ENCODE measurements around the gene POU5F2. TPM values are rescaled to one million over a fixed set of nuclear protein-coding genes. Genes with fewer than 3 reads are reported as not detected.

POU5F2 gene, protein sequence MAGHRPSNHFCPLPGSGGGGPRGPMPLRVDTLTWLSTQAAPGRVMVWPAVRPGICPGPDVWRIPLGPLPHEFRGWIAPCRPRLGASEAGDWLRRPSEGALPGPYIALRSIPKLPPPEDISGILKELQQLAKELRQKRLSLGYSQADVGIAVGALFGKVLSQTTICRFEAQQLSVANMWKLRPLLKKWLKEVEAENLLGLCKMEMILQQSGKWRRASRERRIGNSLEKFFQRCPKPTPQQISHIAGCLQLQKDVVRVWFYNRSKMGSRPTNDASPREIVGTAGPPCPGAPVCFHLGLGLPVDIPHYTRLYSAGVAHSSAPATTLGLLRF
- total RNA-seq (2012; rRNA removed): 1.1 and 1.4 TPM in 2 replicates
- 0.02 TPM in 1 of 2 replicates, not detected in the other for polyA plus RNA-seq (2012; rRNA removed)
- not detected in 2 replicates for polyA plus RNA-seq (2012; cell fraction: cytosol; rRNA removed)
- 0.10 and 0.37 TPM in 2 replicates for polyA plus RNA-seq (2012; cell fraction: nucleus; rRNA removed; ENCODE audit: low replicate concordance)
- percentile 72 among the genes with signal in this experiment for Bru-seq, nascent RNA
- BruChase-seq, experiment 1, labeled RNA remaining after a 6-hour chase: percentile 64 among the genes with signal in this experiment
- BruChase-seq, experiment 2, labeled RNA remaining after a 2-hour chase: percentile 80 among the genes with signal in this experiment
- long read RNA-seq: 0 reads

DNA sequence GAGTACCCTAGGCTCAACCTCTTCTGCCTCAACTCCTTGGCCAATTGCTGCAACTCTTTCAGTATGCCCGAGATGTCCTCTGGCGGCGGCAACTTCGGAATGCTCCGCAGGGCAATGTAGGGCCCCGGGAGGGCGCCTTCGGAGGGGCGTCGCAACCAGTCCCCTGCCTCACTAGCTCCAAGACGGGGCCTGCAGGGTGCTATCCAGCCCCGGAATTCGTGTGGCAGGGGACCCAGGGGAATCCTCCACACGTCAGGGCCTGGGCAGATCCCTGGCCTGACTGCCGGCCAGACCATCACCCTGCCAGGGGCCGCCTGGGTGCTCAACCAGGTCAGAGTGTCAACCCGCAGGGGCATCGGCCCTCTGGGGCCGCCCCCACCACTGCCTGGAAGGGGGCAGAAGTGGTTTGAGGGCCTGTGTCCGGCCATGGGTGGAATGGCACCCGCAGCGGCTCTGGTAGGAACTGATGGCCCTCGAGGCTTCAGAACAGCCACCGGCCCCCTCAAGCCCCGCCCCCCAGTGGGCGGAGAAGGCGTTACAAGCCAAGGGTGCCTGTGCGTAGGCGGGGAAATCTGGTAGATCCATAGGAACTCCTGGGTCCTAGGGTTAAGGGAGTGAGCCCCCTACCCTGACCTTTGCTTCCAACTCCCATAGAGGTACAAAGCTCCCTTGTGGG, at the start of gene POU5F2:
Gene POU5F2 (minus strand): TSS at position 465 of the 676 bp plus-strand sequence. CDS start 37 bp downstream, at position 428.
- Histone ChIP-seq H4K91ac (ENCODE audit: insufficient read depth, low read depth, low read length) (no peak within 1 kb of the TSS), H2BK5ac (ENCODE audit: low read depth, low read length, poor library complexity, severe bottlenecking) (no peak within 1 kb of the TSS), H2AK5ac (ENCODE audit: low read depth, low read length) (no peak within 1 kb of the TSS), H3K27ac (ENCODE audit: insufficient read depth, low read length) (no peak within 1 kb of the TSS), H3K4me3 (ENCODE audit: insufficient read depth, low read depth, low read length) (no peak within 1 kb of the TSS), H3K9ac (ENCODE audit: low read depth, low read length) (no peak within 1 kb of the TSS), H3K56ac (ENCODE audit: extremely low read depth, insufficient read depth, low read length) (no peak within 1 kb of the TSS), H2BK20ac (ENCODE audit: low read depth, low read length) (no peak within 1 kb of the TSS), H4K5ac (ENCODE audit: low read depth, low read length) (no peak within 1 kb of the TSS), H4K20me1 (ENCODE audit: insufficient read depth, low read length) (no peaks in the 10 kb centered on the region), H3K4me2 (ENCODE audit: low read depth, low read length) (no peak within 1 kb of the TSS), H3K4me1 (ENCODE audit: control insufficient read depth, insufficient read depth, low read length) (no peaks in the 10 kb centered on the region), H3K14ac (replicated peaks; ENCODE audit: low read depth, low read length) (no peak within 1 kb of the TSS), H4K8ac (ENCODE audit: low read depth in 2 of 2, low read length in 2 of 2) (no peak within 1 kb of the TSS), H3K23ac (ENCODE audit: low read depth, low read length) (no peak within 1 kb of the TSS), H3K9me3 (ENCODE audit: control insufficient read depth, insufficient read depth, low read length) (no peaks in the 10 kb centered on the region), H2BK120ac (ENCODE audit: low read depth, low read length) (no peak within 1 kb of the TSS), H3K4ac (ENCODE audit: low read depth, low read length) (no peak within 1 kb of the TSS), H3K79me1 (ENCODE audit: low read depth in 1 of 2, low read length in 2 of 2) (no peaks in the 10 kb centered on the region; a peak in 1 of 4 replicates), H3K36me3 (ENCODE audit: control insufficient read depth, insufficient read depth, low read length) (no peaks in the 10 kb centered on the region; the same call in 1 of the 2 replicates), H3K9me1 (ENCODE audit: insufficient read depth, low read length) (no peaks in the 10 kb centered on the region), H3K18ac (ENCODE audit: low read depth, low read length) (no peak within 1 kb of the TSS), H2AK9ac (replicated peaks; ENCODE audit: low read depth, low read length, poor library complexity) (no peak within 1 kb of the TSS), H2AFZ (replicated peaks; ENCODE audit: low read length, poor library complexity) (no peak within 1 kb of the TSS), H2BK15ac (ENCODE audit: low read depth, low read length) (no peak within 1 kb of the TSS), H3K27me3 (ENCODE audit: control insufficient read depth, insufficient read depth, low read length) (no peaks in the 10 kb centered on the region)
- intact Hi-C loops (cut with micrococcal nuclease): no loop called here
- dilution Hi-C loops (cut with HindIII; ENCODE audit: low sequenced_read_pairs, unreplicated experiment): no loop called here
- TF ChIP-seq, protein P1, sequence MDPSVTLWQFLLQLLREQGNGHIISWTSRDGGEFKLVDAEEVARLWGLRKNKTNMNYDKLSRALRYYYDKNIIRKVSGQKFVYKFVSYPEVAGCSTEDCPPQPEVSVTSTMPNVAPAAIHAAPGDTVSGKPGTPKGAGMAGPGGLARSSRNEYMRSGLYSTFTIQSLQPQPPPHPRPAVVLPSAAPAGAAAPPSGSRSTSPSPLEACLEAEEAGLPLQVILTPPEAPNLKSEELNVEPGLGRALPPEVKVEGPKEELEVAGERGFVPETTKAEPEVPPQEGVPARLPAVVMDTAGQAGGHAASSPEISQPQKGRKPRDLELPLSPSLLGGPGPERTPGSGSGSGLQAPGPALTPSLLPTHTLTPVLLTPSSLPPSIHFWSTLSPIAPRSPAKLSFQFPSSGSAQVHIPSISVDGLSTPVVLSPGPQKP (IDR thresholded peaks at IDR 0.05; ENCODE audit: borderline replicate concordance, low read depth, low read length): no peak
- TF ChIP-seq RFX5 (IDR thresholded peaks at IDR 0.05; ENCODE audit: low read depth, low read length): no peak
- no peak for TF ChIP-seq BHLHE40 (IDR thresholded peaks at IDR 0.05; ENCODE audit: low read depth, low read length)
- TF ChIP-seq MAZ (IDR thresholded peaks at IDR 0.05; ENCODE audit: borderline replicate concordance, low read depth, low read length): no peak
- no peak for TF ChIP-seq RCOR1 (IDR thresholded peaks at IDR 0.05; ENCODE audit: insufficient replicate concordance, low read length)
- TF ChIP-seq POLR2A (IDR thresholded peaks at IDR 0.05; ENCODE audit: low read depth, low read length): no peak
- TF ChIP-seq FOS (IDR thresholded peaks at IDR 0.05; ENCODE audit: low read depth, low read length): no peak
- TF ChIP-seq, protein P2, sequence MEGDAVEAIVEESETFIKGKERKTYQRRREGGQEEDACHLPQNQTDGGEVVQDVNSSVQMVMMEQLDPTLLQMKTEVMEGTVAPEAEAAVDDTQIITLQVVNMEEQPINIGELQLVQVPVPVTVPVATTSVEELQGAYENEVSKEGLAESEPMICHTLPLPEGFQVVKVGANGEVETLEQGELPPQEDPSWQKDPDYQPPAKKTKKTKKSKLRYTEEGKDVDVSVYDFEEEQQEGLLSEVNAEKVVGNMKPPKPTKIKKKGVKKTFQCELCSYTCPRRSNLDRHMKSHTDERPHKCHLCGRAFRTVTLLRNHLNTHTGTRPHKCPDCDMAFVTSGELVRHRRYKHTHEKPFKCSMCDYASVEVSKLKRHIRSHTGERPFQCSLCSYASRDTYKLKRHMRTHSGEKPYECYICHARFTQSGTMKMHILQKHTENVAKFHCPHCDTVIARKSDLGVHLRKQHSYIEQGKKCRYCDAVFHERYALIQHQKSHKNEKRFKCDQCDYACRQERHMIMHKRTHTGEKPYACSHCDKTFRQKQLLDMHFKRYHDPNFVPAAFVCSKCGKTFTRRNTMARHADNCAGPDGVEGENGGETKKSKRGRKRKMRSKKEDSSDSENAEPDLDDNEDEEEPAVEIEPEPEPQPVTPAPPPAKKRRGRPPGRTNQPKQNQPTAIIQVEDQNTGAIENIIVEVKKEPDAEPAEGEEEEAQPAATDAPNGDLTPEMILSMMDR (conservative IDR thresholded peaks at IDR 0.05; ENCODE audit: low read depth, low read length): no peak
- TF ChIP-seq MXI1 (IDR thresholded peaks at IDR 0.05; ENCODE audit: borderline replicate concordance, low read depth, low read length): no peak
- TF ChIP-seq CHD1 (IDR thresholded peaks at IDR 0.05; ENCODE audit: low read depth, low read length): no peak
- TF ChIP-seq MAFK (IDR thresholded peaks at IDR 0.05; ENCODE audit: low read depth, low read length): no peak
- TF ChIP-seq, protein P3, sequence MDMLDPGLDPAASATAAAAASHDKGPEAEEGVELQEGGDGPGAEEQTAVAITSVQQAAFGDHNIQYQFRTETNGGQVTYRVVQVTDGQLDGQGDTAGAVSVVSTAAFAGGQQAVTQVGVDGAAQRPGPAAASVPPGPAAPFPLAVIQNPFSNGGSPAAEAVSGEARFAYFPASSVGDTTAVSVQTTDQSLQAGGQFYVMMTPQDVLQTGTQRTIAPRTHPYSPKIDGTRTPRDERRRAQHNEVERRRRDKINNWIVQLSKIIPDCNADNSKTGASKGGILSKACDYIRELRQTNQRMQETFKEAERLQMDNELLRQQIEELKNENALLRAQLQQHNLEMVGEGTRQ (IDR thresholded peaks at IDR 0.05; ENCODE audit: low read depth, low read length): no peak
- no peak for ATAC-seq (ENCODE audit: low read depth)
- WGBS, 2 experiments (ENCODE audit: extremely low coverage in 2 of 2, insufficient read length in 1 of 2): 94% methylated on average over 17 of the region's 29 CpGs; no CpG with 5 or more reads in 1 of the 2 experiments
- in situ Hi-C loops (cut with MboI; ENCODE audit: low sequenced_read_pairs): no loop called here
- BruUV-seq (replicated peaks): no TSS peak
- ChIA-PET CTCF (no interaction called here), POLR2A (ENCODE audit: unreplicated experiment) (no interaction called here)
- DNase-seq: no peak

Measured in IMR-90 (cell line).